ENCODE results near the gene SMTN. TPM values are rescaled to one million over a fixed set of nuclear protein-coding genes. Genes with fewer than 3 reads are reported as not detected.
A peak's percentile ranks its signal among the peaks of the same experiment; 100 is the strongest.

Gene SMTN
- total RNA-seq (100 to 1,000 TPM in 4 of 9 donors, 10 to 100 TPM in 5; 13.0 to 115 (median 99.5) TPM), polyA plus RNA-seq (100 to 1,000 TPM in 1 of 3 donors, 10 to 100 TPM in 1, 1 to 10 TPM in 1; 4.6 to 155 (median 58.6) TPM)
- long read RNA-seq, donor 1, partial matches to known transcripts: 0 of 1 reads
- long read RNA-seq, donor 1, other reads (novel, unspliced or antisense): 0 of 1 reads
- long read RNA-seq, donor 2, partial matches to known transcripts: 0 of 1 reads
- long read RNA-seq, donor 2, other reads (novel, unspliced or antisense): 0 of 1 reads
- long read RNA-seq, donor 3: 0 reads
- long read RNA-seq, donor 4, partial matches to known transcripts: 2 of 8 reads
- long read RNA-seq, donor 4, other reads (novel, unspliced or antisense): 2 of 8 reads
- long read RNA-seq, donor 5, transcript SMTN-201 (21 exons, 3,295 nt): major isoform, 120 of 179 reads
- long read RNA-seq, donor 5, partial matches to known transcripts: 18 of 179 reads
- long read RNA-seq, donor 5, other reads (novel, unspliced or antisense): 37 of 179 reads
- long read RNA-seq, donor 6, partial matches to known transcripts: 30 of 39 reads
- long read RNA-seq, donor 6, other reads (novel, unspliced or antisense): 6 of 39 reads
- long read RNA-seq, donor 7, partial matches to known transcripts: 0 of 1 reads
- long read RNA-seq, donor 7, other reads (novel, unspliced or antisense): 0 of 1 reads
- long read RNA-seq, donor 8, partial matches to known transcripts: 0 of 2 reads
- long read RNA-seq, donor 8, other reads (novel, unspliced or antisense): 0 of 2 reads
- long read RNA-seq, donor 9: 0 reads
- long read RNA-seq, donor 10, partial matches to known transcripts: 0 of 1 reads
- long read RNA-seq, donor 10, other reads (novel, unspliced or antisense): 0 of 1 reads

DNA sequence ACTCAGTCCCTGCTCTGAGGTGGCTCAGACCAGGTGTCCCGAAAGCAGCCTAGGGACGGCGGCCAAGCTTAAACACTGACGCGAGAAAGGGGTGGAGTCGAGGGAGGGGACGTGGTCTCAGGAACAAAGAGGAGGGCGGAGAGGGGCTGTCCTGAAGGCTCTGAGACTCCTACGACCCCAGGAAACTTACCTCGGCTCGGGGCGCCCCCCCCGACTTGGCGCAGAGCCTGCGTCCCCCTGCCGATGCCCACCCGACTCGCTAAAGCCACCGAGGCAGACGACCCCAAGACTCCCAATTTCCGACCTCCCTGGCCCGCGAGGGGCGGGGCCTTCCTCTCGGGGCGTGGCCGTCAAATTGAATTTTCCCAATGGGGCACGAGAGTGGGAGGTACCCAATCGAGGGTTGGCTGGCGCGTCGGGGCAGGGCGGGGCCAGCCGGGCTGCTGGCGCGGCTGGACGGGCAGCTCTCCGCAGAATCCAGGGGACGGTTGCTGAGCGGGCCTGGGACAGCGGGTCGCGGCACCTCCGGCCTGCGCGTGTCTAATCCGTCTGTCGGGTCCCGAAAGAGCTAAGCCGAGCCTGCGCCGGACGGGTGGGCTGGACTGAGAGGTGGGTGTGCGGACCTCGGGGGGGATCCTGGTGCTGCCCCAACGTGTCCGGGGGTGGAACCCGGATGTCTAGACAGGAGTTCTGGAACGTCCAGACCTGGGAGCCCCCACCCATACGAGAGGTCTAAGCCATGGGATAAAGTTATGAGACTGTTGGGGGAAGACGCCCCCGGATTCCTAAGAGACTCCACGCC, at the start of gene SMTN:
TSS of gene SMTN (plus strand) at position 471 of the 802 bp plus-strand sequence. CDS start 1,941 bp downstream, outside the sequence.
- no peaks in the 10 kb centered on the region for H3K9me3 ChIP-seq (replicated peaks in 1 of 3)
- H3K36me3 ChIP-seq (replicated peaks in 1 of 2): no peaks in the 10 kb centered on the region
- intact Hi-C loops (cut with DNase I): no loop called here
- 0 to 2% (median 1%) methylated on average over 19 to 63 of the region's 63 CpGs for WGBS, 4 donors
- no peaks in the 10 kb centered on the region for H3K27me3 ChIP-seq
- peaks cover 0 to 33% of the 10 kb centered on the region in 2 donors for H3K4me1 ChIP-seq (replicated peaks in 1 of 2)
- TF ChIP-seq POLR2A (IDR thresholded peaks at IDR 0.05): peak; percentile 81 to 89
- TF ChIP-seq, protein P1, sequence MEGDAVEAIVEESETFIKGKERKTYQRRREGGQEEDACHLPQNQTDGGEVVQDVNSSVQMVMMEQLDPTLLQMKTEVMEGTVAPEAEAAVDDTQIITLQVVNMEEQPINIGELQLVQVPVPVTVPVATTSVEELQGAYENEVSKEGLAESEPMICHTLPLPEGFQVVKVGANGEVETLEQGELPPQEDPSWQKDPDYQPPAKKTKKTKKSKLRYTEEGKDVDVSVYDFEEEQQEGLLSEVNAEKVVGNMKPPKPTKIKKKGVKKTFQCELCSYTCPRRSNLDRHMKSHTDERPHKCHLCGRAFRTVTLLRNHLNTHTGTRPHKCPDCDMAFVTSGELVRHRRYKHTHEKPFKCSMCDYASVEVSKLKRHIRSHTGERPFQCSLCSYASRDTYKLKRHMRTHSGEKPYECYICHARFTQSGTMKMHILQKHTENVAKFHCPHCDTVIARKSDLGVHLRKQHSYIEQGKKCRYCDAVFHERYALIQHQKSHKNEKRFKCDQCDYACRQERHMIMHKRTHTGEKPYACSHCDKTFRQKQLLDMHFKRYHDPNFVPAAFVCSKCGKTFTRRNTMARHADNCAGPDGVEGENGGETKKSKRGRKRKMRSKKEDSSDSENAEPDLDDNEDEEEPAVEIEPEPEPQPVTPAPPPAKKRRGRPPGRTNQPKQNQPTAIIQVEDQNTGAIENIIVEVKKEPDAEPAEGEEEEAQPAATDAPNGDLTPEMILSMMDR (IDR thresholded peaks at IDR 0.05): no peak
- peak; percentile 88 to 94 (median 91) for DNase-seq
- peak within 1 kb of the TSS; percentile 5 to 69 (median 26) for H3K4me3 ChIP-seq
- peak within 1 kb of the TSS in 4 of 5 donors; percentile 35 to 90 (median 68) for H3K27ac ChIP-seq

DNA sequence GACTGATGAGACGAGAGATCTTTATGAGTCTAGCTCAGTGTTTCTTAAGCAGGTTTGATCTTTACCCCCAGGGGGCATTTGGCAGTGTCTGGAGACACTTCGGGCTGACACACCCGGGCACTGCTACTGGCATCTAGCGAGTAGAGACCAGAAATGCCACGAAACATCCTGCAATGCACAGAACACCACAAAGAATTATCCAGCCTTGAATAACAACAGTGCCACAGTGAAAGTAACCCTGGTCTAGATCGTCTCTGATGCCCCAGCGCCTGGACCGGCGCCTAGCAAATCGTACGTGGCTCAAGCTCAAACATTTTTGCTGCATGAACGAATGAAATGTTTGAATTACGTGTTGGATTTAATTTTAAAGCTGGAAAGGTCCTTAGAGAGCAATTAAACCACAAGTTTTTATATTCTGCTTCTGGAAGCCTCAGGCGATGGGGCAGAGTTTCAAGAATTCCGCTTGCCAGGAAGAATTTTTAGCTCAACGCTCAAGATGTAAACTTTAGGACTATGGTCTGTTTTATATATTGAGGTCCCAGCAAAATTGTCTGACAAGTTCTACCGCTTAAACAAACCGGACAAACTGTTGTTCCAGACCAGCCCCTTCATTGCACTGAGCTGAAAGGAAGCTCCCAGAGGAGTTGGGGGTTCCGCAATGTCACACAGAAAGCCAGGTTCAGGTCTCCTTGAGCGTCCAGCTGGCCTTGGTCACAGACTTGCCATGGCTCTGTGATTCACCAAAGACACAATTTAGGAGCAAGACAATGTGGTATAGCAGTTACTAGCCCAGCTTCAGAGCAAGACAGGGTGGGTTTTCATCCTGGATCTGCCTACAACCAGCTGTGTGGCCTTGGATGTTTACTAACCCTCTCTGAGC, 44.2 kb upstream of the SMTN start:
- peak overlapping the region in 2 of 5 donors; percentile 5 to 45 for H3K27ac ChIP-seq
- DNase-seq: no peak
- H3K4me1 ChIP-seq (replicated peaks in 1 of 2): peaks cover 0 to 4% of the 10 kb centered on the region in 2 donors
- no peak overlapping the region for H3K4me3 ChIP-seq
- 67 to 71% (median 70%) methylated on average over 20 of the region's 20 CpGs for WGBS, 4 donors
- no peaks in the 10 kb centered on the region for H3K36me3 ChIP-seq (replicated peaks in 1 of 2)
- H3K9me3 ChIP-seq (replicated peaks in 1 of 3): no peaks in the 10 kb centered on the region
- no peak for TF ChIP-seq POLR2A (IDR thresholded peaks at IDR 0.05)
- TF ChIP-seq, protein P1 (IDR thresholded peaks at IDR 0.05): no peak
- intact Hi-C loops (cut with DNase I): no loop called here
- H3K27me3 ChIP-seq: no peaks in the 10 kb centered on the region

DNA sequence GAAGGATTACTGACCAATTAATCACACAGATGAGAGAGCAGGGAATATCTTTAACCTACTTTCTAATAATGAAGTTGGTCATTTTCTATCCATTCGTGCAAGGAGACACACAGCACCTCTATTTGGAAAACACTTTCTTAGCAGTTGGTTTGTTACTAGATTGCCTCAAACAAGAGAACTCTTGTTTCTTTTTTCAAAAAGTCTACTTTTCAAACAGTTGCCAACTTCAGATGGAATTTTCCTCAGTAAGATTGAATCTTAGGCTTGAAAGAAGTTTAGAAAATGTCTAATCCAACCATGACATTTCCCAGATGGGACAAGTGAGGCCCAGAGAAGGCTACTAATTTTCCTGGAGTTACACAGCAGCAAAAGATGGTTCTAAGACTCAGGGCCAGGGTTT, 42.4 kb upstream of the SMTN start:
- intact Hi-C loops (cut with DNase I): no loop called here
- TF ChIP-seq, protein P1 (IDR thresholded peaks at IDR 0.05): no peak
- TF ChIP-seq POLR2A (IDR thresholded peaks at IDR 0.05): no peak
- no peak for DNase-seq
- H3K4me3 ChIP-seq: no peak overlapping the region
- H3K27ac ChIP-seq: peak overlapping the region in 2 of 5 donors; percentile 32 to 76
- H3K9me3 ChIP-seq (replicated peaks in 1 of 3): no peaks in the 10 kb centered on the region
- 38 to 61% (median 54%) methylated on average over 1 of the region's 1 CpG for WGBS, 4 donors
- H3K4me1 ChIP-seq (replicated peaks in 1 of 2): peaks cover 0 to 4% of the 10 kb centered on the region in 2 donors
- no peaks in the 10 kb centered on the region for H3K36me3 ChIP-seq (replicated peaks in 1 of 2)
- H3K27me3 ChIP-seq: no peaks in the 10 kb centered on the region
